SK-N-MC (cell line): ENCODE measurements around the gene DND1.
"Not testable (repeated sequence)": the region's sequence is repeated elsewhere in the genome, so short reads cannot be mapped to it uniquely, and the experiment has no call there.

ENCODE experiments used
- EZH2 ChIP-seq: fragments of 200-600 bp; sonication (generic); IDR thresholded peaks from one replicate; pipeline ENCODE4 v1.6.1; 2017; ENCODE audit warnings: antibody characterized with exemption
- FOXP2 ChIP-seq: optimal IDR thresholded peaks from 2 replicates; pipeline ENCODE3; 2011; ENCODE audit warnings: mild to moderate bottlenecking, moderate library complexity; ENCODE audit not compliant: insufficient read depth; ENCODE audit errors: extremely low read length, control extremely low read depth
- POLR2AphosphoS5 ChIP-seq: IDR thresholded peaks from 2 replicates; pipeline ENCODE4 v1.6.1; 2012; ENCODE audit warnings: mild to moderate bottlenecking, low read depth, low read length, borderline replicate concordance

DNA sequence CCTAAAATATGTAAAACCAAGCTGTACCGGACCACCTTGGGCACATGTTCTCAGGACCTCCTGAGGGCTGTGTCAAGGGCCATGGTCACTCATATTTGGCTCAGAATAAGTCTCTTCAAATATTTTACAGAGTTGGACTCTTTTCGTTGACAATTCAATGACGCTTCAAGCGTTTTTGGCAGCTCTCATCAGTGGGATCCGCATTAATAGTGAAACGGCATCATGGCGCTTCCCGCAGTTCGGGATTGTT lies 34.6 kb downstream of the DND1 start:
- TF ChIP-seq EZH2, FOXP2, POLR2AphosphoS5: not testable (repeated sequence)
